K562 (cell line): ENCODE results near the gene TRIP6. TPM values are rescaled to one million over a fixed set of nuclear protein-coding genes. Genes with fewer than 3 reads are reported as not detected.
A peak's percentile ranks its signal among the peaks of the same experiment; 100 is the strongest.

Experiments
- CAMTA2 ChIP-seq: fragments of 250-450 bp; sonication (Bioruptor Pico); conservative IDR thresholded peaks from 2 replicates; pipeline ENCODE4 v1.5.1; 2022
- EGR1 ChIP-seq: fragments of 450-650 bp; conservative IDR thresholded peaks from 2 replicates; pipeline ENCODE4 v1.6.1; 2017; ENCODE audit warnings: mild to moderate bottlenecking
- NFXL1 ChIP-seq: fragments of 450-650 bp; formaldehyde crosslinking; IDR thresholded peaks from 2 replicates; pipeline ENCODE4 v1.4.0; 2021; ENCODE audit warnings: mild to moderate bottlenecking
- NR2F6 ChIP-seq: fragments of 450-650 bp; formaldehyde crosslinking; IDR thresholded peaks from 2 replicates; pipeline ENCODE4 v1.4.0; 2020; ENCODE audit warnings: mild to moderate bottlenecking
- OTX1 ChIP-seq: fragments of 450-650 bp; formaldehyde crosslinking; IDR thresholded peaks from 2 replicates; pipeline ENCODE4 v1.4.0; 2022; ENCODE audit warnings: mild to moderate bottlenecking
- POLR2AphosphoS5 ChIP-seq: IDR thresholded peaks from 2 replicates; pipeline ENCODE4 v1.6.1; 2011; ENCODE audit warnings: mild to moderate bottlenecking, low read depth, low read length, moderate library complexity; ENCODE audit not compliant: control insufficient read depth, insufficient read depth
- RBM25 ChIP-seq: fragments of 200-400 bp; formaldehyde crosslinking; IDR thresholded peaks from 2 replicates; pipeline ENCODE4 v1.6.1; 2018; ENCODE audit warnings: low read length, low read depth, moderate library complexity; ENCODE audit not compliant: severe bottlenecking
- SMC3 ChIP-seq: conservative IDR thresholded peaks from 2 replicates; pipeline ENCODE4 v1.6.1; 2011; ENCODE audit warnings: low read depth, low read length, improper control_type of control experiment; ENCODE audit not compliant: insufficient read depth
- ZNF165 ChIP-seq: fragments of 250-450 bp; sonication (Bioruptor Pico); IDR thresholded peaks from 2 replicates; pipeline ENCODE4 v1.4.0; 2020; ENCODE audit warnings: borderline replicate concordance
- polyA plus RNA-seq, 8 experiments: library from polyadenylated mRNA; depleted of rRNA in 4 of 8; stranded (reverse) in 5 of 8; unstranded in 3 of 8; fragments of >200 nt; fragmentation: Nextera tagmentation in 2 of 8; fragmentation: Illumina TruSeq in 1 of 8; extraction: Ambion mirVana in 2 of 8; extraction: Trizol in 1 of 8; gene quantifications; 2 replicates each; pipeline versions ENCODE4 v1.2.1 to v1.2.3, GENCODE V29; 2011 to 2014; ENCODE audit warnings: inconsistent platforms in 1 of 8, missing spikeins in 1 of 8
- total RNA-seq, 7 experiments: library from RNA; depleted of rRNA in 6 of 7; stranded (reverse); fragments of >200 nt in 6 of 7; fragmentation: Illumina TruSeq in 2 of 7; extraction: Trizol in 2 of 7; gene quantifications; 2 replicates each; pipeline versions ENCODE4 v1.2.1 to v1.2.3, GENCODE V29; 2011 to 2021; ENCODE audit warnings: low replicate concordance in 1 of 7
- TF ChIP-seq, protein P1 (sequence below): fragments of 450-650 bp; IDR thresholded peaks from 2 replicates; pipeline ENCODE4 v1.6.1; 2014; ENCODE audit warnings: low read depth, mild to moderate bottlenecking, moderate library complexity, borderline replicate concordance
- TF ChIP-seq, protein P2 (sequence below): fragments of 450-650 bp; IDR thresholded peaks from 2 replicates; pipeline ENCODE4 v1.6.1; 2016; ENCODE audit warnings: mild to moderate bottlenecking, moderate library complexity
- TF ChIP-seq, protein P3 (sequence below), 2 experiments: IDR thresholded peaks; 2 replicates each; pipeline ENCODE4 v1.6.1; 2012; ENCODE audit warnings: improper control_type of control experiment in 2 of 2, low read depth in 2 of 2, low read length in 2 of 2, borderline replicate concordance in 1 of 2

TRIP6 gene
- total and polyA plus RNA-seq, 9 of the 15 experiments (the other 6 are each of a cell fraction or from before 2014, with no cell fraction given), result 5.9 to 141 (median 54.0) TPM

- no peak for TF ChIP-seq NR2F6 (CRISPR knock-in tag)
- no peak for TF ChIP-seq SMC3
- no peak for TF ChIP-seq CAMTA2
- TF ChIP-seq, protein P1, sequence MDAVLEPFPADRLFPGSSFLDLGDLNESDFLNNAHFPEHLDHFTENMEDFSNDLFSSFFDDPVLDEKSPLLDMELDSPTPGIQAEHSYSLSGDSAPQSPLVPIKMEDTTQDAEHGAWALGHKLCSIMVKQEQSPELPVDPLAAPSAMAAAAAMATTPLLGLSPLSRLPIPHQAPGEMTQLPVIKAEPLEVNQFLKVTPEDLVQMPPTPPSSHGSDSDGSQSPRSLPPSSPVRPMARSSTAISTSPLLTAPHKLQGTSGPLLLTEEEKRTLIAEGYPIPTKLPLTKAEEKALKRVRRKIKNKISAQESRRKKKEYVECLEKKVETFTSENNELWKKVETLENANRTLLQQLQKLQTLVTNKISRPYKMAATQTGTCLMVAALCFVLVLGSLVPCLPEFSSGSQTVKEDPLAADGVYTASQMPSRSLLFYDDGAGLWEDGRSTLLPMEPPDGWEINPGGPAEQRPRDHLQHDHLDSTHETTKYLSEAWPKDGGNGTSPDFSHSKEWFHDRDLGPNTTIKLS, result no peak
- TF ChIP-seq RBM25, result no peak
- TF ChIP-seq EGR1, result peak; percentile 78
- TF ChIP-seq ZNF165 (CRISPR knock-in tag), result no peak
- TF ChIP-seq, protein P2, sequence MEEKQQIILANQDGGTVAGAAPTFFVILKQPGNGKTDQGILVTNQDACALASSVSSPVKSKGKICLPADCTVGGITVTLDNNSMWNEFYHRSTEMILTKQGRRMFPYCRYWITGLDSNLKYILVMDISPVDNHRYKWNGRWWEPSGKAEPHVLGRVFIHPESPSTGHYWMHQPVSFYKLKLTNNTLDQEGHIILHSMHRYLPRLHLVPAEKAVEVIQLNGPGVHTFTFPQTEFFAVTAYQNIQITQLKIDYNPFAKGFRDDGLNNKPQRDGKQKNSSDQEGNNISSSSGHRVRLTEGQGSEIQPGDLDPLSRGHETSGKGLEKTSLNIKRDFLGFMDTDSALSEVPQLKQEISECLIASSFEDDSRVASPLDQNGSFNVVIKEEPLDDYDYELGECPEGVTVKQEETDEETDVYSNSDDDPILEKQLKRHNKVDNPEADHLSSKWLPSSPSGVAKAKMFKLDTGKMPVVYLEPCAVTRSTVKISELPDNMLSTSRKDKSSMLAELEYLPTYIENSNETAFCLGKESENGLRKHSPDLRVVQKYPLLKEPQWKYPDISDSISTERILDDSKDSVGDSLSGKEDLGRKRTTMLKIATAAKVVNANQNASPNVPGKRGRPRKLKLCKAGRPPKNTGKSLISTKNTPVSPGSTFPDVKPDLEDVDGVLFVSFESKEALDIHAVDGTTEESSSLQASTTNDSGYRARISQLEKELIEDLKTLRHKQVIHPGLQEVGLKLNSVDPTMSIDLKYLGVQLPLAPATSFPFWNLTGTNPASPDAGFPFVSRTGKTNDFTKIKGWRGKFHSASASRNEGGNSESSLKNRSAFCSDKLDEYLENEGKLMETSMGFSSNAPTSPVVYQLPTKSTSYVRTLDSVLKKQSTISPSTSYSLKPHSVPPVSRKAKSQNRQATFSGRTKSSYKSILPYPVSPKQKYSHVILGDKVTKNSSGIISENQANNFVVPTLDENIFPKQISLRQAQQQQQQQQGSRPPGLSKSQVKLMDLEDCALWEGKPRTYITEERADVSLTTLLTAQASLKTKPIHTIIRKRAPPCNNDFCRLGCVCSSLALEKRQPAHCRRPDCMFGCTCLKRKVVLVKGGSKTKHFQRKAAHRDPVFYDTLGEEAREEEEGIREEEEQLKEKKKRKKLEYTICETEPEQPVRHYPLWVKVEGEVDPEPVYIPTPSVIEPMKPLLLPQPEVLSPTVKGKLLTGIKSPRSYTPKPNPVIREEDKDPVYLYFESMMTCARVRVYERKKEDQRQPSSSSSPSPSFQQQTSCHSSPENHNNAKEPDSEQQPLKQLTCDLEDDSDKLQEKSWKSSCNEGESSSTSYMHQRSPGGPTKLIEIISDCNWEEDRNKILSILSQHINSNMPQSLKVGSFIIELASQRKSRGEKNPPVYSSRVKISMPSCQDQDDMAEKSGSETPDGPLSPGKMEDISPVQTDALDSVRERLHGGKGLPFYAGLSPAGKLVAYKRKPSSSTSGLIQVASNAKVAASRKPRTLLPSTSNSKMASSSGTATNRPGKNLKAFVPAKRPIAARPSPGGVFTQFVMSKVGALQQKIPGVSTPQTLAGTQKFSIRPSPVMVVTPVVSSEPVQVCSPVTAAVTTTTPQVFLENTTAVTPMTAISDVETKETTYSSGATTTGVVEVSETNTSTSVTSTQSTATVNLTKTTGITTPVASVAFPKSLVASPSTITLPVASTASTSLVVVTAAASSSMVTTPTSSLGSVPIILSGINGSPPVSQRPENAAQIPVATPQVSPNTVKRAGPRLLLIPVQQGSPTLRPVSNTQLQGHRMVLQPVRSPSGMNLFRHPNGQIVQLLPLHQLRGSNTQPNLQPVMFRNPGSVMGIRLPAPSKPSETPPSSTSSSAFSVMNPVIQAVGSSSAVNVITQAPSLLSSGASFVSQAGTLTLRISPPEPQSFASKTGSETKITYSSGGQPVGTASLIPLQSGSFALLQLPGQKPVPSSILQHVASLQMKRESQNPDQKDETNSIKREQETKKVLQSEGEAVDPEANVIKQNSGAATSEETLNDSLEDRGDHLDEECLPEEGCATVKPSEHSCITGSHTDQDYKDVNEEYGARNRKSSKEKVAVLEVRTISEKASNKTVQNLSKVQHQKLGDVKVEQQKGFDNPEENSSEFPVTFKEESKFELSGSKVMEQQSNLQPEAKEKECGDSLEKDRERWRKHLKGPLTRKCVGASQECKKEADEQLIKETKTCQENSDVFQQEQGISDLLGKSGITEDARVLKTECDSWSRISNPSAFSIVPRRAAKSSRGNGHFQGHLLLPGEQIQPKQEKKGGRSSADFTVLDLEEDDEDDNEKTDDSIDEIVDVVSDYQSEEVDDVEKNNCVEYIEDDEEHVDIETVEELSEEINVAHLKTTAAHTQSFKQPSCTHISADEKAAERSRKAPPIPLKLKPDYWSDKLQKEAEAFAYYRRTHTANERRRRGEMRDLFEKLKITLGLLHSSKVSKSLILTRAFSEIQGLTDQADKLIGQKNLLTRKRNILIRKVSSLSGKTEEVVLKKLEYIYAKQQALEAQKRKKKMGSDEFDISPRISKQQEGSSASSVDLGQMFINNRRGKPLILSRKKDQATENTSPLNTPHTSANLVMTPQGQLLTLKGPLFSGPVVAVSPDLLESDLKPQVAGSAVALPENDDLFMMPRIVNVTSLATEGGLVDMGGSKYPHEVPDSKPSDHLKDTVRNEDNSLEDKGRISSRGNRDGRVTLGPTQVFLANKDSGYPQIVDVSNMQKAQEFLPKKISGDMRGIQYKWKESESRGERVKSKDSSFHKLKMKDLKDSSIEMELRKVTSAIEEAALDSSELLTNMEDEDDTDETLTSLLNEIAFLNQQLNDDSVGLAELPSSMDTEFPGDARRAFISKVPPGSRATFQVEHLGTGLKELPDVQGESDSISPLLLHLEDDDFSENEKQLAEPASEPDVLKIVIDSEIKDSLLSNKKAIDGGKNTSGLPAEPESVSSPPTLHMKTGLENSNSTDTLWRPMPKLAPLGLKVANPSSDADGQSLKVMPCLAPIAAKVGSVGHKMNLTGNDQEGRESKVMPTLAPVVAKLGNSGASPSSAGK, result no peak
- TF ChIP-seq NFXL1 (CRISPR knock-in tag), result no peak
- TF ChIP-seq, protein P3, sequence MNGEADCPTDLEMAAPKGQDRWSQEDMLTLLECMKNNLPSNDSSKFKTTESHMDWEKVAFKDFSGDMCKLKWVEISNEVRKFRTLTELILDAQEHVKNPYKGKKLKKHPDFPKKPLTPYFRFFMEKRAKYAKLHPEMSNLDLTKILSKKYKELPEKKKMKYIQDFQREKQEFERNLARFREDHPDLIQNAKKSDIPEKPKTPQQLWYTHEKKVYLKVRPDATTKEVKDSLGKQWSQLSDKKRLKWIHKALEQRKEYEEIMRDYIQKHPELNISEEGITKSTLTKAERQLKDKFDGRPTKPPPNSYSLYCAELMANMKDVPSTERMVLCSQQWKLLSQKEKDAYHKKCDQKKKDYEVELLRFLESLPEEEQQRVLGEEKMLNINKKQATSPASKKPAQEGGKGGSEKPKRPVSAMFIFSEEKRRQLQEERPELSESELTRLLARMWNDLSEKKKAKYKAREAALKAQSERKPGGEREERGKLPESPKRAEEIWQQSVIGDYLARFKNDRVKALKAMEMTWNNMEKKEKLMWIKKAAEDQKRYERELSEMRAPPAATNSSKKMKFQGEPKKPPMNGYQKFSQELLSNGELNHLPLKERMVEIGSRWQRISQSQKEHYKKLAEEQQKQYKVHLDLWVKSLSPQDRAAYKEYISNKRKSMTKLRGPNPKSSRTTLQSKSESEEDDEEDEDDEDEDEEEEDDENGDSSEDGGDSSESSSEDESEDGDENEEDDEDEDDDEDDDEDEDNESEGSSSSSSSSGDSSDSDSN (IDR thresholded peaks at IDR 0.05; ENCODE audit: borderline replicate concordance in 1 of 2, low read depth in 2 of 2, low read length in 2 of 2), result no peak
- 0 out of 2 replicates have a peak, but pooled peaks have one; percentile 23 for TF ChIP-seq POLR2AphosphoS5
- no peak for TF ChIP-seq OTX1 (CRISPR knock-in tag)
Observed at GRCh38 chr7:100887516-100888290, 20.5 kb downstream of the TRIP6 start (continued).
